Tibial nerve (tissue), 4 donors: ENCODE data around the gene GALNT10.

Experiments
- EP300 ChIP-seq, 2 donors: sonication (generic); formaldehyde crosslinking; IDR thresholded peaks; one replicate each; pipeline ENCODE4 v1.6.1; 2017; ENCODE audit warnings: antibody characterized with exemption in 2 of 2, mild to moderate bottlenecking in 1 of 2
- POLR2A ChIP-seq, 2 donors: fragments of 450-650 bp; IDR thresholded peaks; one replicate each; pipeline ENCODE4 v1.6.1; 2017; ENCODE audit warnings: antibody characterized with exemption in 2 of 2, mild to moderate bottlenecking in 2 of 2, moderate library complexity in 2 of 2
- TF ChIP-seq, protein P1 (sequence below), 5 experiments: fragments of 200-600 bp in 3 of 5; fragments of 450-650 bp in 2 of 5; sonication (generic) in 3 of 5; IDR thresholded peaks; one replicate each; pipeline ENCODE4 v1.5.1; 2016 to 2019; ENCODE audit warnings: antibody characterized with exemption in 5 of 5, mild to moderate bottlenecking in 3 of 5, moderate library complexity in 2 of 5

DNA sequence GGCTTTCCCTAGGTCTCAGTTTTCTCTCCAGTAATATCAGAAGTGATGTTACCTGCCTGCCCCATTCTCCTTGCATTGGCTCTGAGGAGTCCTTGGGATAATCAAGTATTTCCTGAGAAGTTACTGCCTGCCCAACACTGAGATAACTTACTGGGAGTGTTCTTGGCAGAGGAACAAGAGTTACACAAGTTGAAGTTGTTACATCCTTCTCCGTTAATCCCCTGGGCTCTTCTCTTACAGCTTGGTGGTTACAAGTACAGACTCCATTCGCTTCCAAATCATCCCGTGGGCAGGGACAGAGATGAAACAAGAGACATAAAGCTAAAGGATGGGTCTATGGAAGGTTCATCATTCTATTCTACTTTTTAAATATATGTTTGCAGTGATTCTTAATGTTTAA, 181.2 kb downstream of the GALNT10 start:
- TF ChIP-seq, protein P1, sequence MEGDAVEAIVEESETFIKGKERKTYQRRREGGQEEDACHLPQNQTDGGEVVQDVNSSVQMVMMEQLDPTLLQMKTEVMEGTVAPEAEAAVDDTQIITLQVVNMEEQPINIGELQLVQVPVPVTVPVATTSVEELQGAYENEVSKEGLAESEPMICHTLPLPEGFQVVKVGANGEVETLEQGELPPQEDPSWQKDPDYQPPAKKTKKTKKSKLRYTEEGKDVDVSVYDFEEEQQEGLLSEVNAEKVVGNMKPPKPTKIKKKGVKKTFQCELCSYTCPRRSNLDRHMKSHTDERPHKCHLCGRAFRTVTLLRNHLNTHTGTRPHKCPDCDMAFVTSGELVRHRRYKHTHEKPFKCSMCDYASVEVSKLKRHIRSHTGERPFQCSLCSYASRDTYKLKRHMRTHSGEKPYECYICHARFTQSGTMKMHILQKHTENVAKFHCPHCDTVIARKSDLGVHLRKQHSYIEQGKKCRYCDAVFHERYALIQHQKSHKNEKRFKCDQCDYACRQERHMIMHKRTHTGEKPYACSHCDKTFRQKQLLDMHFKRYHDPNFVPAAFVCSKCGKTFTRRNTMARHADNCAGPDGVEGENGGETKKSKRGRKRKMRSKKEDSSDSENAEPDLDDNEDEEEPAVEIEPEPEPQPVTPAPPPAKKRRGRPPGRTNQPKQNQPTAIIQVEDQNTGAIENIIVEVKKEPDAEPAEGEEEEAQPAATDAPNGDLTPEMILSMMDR (IDR thresholded peaks at IDR 0.05): no peak
- no peak for TF ChIP-seq POLR2A (IDR thresholded peaks at IDR 0.05)
- peak in 1 of 2 donors; percentile 80 for TF ChIP-seq EP300 (IDR thresholded peaks at IDR 0.05)
